Esophagus muscularis mucosa (tissue), 4 donors: ENCODE measurements around the gene MFSD12.

Experiments
- EP300 ChIP-seq: sonication (generic); formaldehyde crosslinking; IDR thresholded peaks from one replicate; pipeline ENCODE4 v1.6.1; 2017; ENCODE audit warnings: antibody characterized with exemption
- POLR2A ChIP-seq: fragments of 450-650 bp; IDR thresholded peaks from one replicate; pipeline ENCODE4 v1.6.1; 2017; ENCODE audit warnings: antibody characterized with exemption, moderate library complexity, mild to moderate bottlenecking, low read depth
- POLR2AphosphoS5 ChIP-seq, 2 donors: sonication (generic); formaldehyde crosslinking; IDR thresholded peaks; one replicate each; pipeline ENCODE4 v1.6.1; 2017; ENCODE audit warnings: antibody characterized with exemption in 2 of 2
- TF ChIP-seq, protein P1 (sequence below), 3 experiments: fragments of 200-600 bp in 2 of 3; fragments of 450-650 bp in 1 of 3; sonication (generic) in 2 of 3; IDR thresholded peaks; one replicate each; pipeline ENCODE4 v1.5.1; 2017 to 2019; ENCODE audit warnings: antibody characterized with exemption in 3 of 3, mild to moderate bottlenecking in 2 of 3, moderate library complexity in 1 of 3

DNA sequence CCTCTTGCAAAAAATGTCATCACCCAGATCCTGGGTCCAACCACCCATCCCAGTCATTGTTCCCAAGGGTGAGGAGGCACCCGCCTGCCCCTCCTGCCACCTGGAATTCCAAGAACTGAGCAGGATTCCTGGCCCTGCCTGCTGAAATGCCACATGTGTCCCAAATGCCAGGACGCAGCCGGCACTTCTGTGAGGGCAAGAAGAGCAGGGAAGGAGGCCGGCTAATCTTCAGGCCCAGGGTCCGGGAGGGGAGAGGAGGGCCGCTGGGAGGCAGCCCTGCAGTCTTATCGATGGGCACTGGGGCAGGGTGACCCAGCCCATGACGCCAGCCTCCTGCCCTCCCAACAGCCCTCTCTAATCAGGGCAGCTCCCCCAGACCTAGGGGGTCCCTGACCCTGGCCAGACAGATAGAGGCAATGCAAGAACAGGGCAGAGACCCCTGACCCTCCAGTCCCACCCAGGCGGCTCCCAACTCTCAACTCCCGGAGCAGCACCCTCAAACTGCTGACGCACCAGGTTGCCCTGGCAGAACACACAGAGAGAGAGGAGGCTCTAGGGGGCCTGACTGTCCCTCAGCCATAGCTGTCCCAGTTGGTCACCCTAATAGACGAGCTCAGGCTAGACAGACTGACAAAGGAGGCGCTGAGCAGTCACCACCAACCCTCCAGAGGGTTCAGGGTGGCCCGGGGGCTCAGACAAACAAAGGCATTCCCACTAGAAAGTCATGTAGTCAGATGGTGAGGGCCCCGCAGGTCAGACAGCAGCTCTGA lies 1.5 kb downstream of the MFSD12 start:
- TF ChIP-seq, protein P1, sequence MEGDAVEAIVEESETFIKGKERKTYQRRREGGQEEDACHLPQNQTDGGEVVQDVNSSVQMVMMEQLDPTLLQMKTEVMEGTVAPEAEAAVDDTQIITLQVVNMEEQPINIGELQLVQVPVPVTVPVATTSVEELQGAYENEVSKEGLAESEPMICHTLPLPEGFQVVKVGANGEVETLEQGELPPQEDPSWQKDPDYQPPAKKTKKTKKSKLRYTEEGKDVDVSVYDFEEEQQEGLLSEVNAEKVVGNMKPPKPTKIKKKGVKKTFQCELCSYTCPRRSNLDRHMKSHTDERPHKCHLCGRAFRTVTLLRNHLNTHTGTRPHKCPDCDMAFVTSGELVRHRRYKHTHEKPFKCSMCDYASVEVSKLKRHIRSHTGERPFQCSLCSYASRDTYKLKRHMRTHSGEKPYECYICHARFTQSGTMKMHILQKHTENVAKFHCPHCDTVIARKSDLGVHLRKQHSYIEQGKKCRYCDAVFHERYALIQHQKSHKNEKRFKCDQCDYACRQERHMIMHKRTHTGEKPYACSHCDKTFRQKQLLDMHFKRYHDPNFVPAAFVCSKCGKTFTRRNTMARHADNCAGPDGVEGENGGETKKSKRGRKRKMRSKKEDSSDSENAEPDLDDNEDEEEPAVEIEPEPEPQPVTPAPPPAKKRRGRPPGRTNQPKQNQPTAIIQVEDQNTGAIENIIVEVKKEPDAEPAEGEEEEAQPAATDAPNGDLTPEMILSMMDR (IDR thresholded peaks at IDR 0.05): no peak
- TF ChIP-seq POLR2A (no peak), POLR2AphosphoS5 (IDR thresholded peaks at IDR 0.05) (no peak), EP300 (no peak)
